OCI-LY1 (cell line): ENCODE results near the gene ZC3H18.

Experiments
- H2AFZ ChIP-seq: fragments of 200-600 bp; sonication (generic), shearing (Covaris generic); 2 replicates; pipeline ENCODE4 v1.6.0; 2014; ENCODE audit warnings: antibody characterized with exemption, mild to moderate bottlenecking, low read length
- H3F3A ChIP-seq: fragments of 200-600 bp; sonication (generic), shearing (Covaris generic); 2 replicates; pipeline ENCODE4 v1.6.0; 2014; ENCODE audit warnings: mild to moderate bottlenecking, antibody characterized with exemption, low read length, moderate library complexity; ENCODE audit not compliant: insufficient read depth
- H3K27ac ChIP-seq: fragments of 200-600 bp; sonication (generic); 2 replicates; pipeline ENCODE4 v1.5.1; 2014; ENCODE audit warnings: low read length, mixed run types, mild to moderate bottlenecking, low read depth; ENCODE audit not compliant: poor library complexity, severe bottlenecking
- H3K27me3 ChIP-seq: fragments of 200-600 bp; sonication (generic); 2 replicates; pipeline ENCODE4 v1.6.0; 2014; ENCODE audit warnings: antibody characterized with exemption, mild to moderate bottlenecking, low read length, moderate library complexity; ENCODE audit not compliant: insufficient read depth
- H3K36me3 ChIP-seq: fragments of 200-600 bp; sonication (generic); 2 replicates; pipeline ENCODE4 v1.6.1; 2014; ENCODE audit warnings: mild to moderate bottlenecking, antibody characterized with exemption, low read length, moderate library complexity, mixed read lengths; ENCODE audit not compliant: insufficient read depth
- H3K4me1 ChIP-seq: fragments of 200-600 bp; sonication (generic); 2 replicates; pipeline ENCODE4 v1.5.1; 2014; ENCODE audit warnings: mild to moderate bottlenecking, low read length, moderate library complexity; ENCODE audit not compliant: insufficient read depth, severe bottlenecking
- H3K4me2 ChIP-seq: fragments of 200-600 bp; sonication (generic), shearing (Covaris generic); 2 replicates; pipeline ENCODE4 v1.6.1; 2014; ENCODE audit warnings: low read length
- H3K4me3 ChIP-seq: fragments of 200-600 bp; sonication (generic); 2 replicates; pipeline ENCODE4 v1.5.1; 2014; ENCODE audit warnings: low read length, low read depth, mild to moderate bottlenecking, mixed read lengths; ENCODE audit not compliant: poor library complexity, severe bottlenecking
- H3K79me2 ChIP-seq: fragments of 200-600 bp; shearing (Covaris generic); 2 replicates; pipeline ENCODE4 v1.6.1; 2016; ENCODE audit warnings: mixed run types, low read length, mixed read lengths; ENCODE audit not compliant: insufficient read depth
- H3K9ac ChIP-seq: fragments of 200-600 bp; sonication (generic), shearing (Covaris generic); 2 replicates; pipeline ENCODE4 v1.6.1; 2014; ENCODE audit warnings: mild to moderate bottlenecking, low read length, mixed read lengths
- H3K9me2 ChIP-seq: fragments of 200-600 bp; sonication (generic), shearing (Covaris generic); 2 replicates; pipeline ENCODE4 v1.6.1; 2014; ENCODE audit warnings: low read depth, mild to moderate bottlenecking, low read length, mixed read lengths
- H3K9me3 ChIP-seq: fragments of 200-600 bp; shearing (Covaris generic); 2 replicates; pipeline ENCODE4 v1.6.1; 2014; ENCODE audit warnings: low read length, mixed read lengths
- H4K20me1 ChIP-seq: fragments of 200-600 bp; sonication (generic), shearing (Covaris generic); 2 replicates; pipeline ENCODE4 v1.6.0; 2016; ENCODE audit warnings: mild to moderate bottlenecking, low read length; ENCODE audit not compliant: insufficient read depth
- CTCF ChIP-seq: fragments of 200-600 bp; sonication (generic), shearing (Covaris generic); IDR thresholded peaks from 2 replicates; pipeline ENCODE4 v1.5.1; 2017; ENCODE audit warnings: mild to moderate bottlenecking, antibody characterized with exemption, low read length, moderate library complexity, mixed read lengths
- EZH2 ChIP-seq: fragments of 200-600 bp; sonication (generic), shearing (Covaris generic); IDR thresholded peaks from 2 replicates; pipeline ENCODE4 v1.8.0; 2017; ENCODE audit warnings: borderline replicate concordance, mixed run types, mild to moderate bottlenecking, antibody characterized with exemption, low read length, moderate library complexity, mixed read lengths

Gene ZC3H18

GRCh38 chr16:88570691-88571092 is 489 bp downstream of the ZC3H18 start:
- no peak overlapping the region for H2AFZ ChIP-seq
- peak overlapping the region; percentile 97 for H3K9ac ChIP-seq
- H3K9me3 ChIP-seq = no peaks in the 10 kb centered on the region
- H3K79me2 ChIP-seq = peaks cover 40% of the 10 kb centered on the region
- peaks cover 25% of the 10 kb centered on the region for H3K4me1 ChIP-seq
- peak overlapping the region; percentile 97 for H3K4me2 ChIP-seq
- H4K20me1 ChIP-seq = 0 out of 2 replicates have a peak, but pooled peaks cover 3% of the 10 kb centered on the region
- TF ChIP-seq CTCF = no peak
- no peak for TF ChIP-seq EZH2
- peak overlapping the region; percentile 68 for H3K4me3 ChIP-seq
- H3F3A ChIP-seq = no peaks in the 10 kb centered on the region
- peaks cover 35% of the 10 kb centered on the region for H3K36me3 ChIP-seq
- H3K9me2 ChIP-seq = no peaks in the 10 kb centered on the region
- no peaks in the 10 kb centered on the region for H3K27me3 ChIP-seq
- H3K27ac ChIP-seq = no peak overlapping the region

- Histone ChIP-seq H3F3A (no peaks in the 10 kb centered on the region), H3K9ac (no peak overlapping the region), H3K4me1 (peaks cover 17% of the 10 kb centered on the region), H2AFZ (no peak overlapping the region), H3K9me2 (no peaks in the 10 kb centered on the region), H3K4me2 (no peak overlapping the region), H4K20me1 (0 out of 2 replicates have a peak, but pooled peaks cover 3% of the 10 kb centered on the region), H3K27ac (no peak overlapping the region), H3K79me2 (peaks cover 43% of the 10 kb centered on the region), H3K36me3 (peaks cover 80% of the 10 kb centered on the region), H3K27me3 (no peaks in the 10 kb centered on the region), H3K9me3 (no peaks in the 10 kb centered on the region), H3K4me3 (no peak overlapping the region)
- TF ChIP-seq CTCF = no peak
- TF ChIP-seq EZH2 = no peak
These were observed 5.0 kb downstream of the ZC3H18 start for GRCh38 chr16:88575251-88575650.

GRCh38 chr16:88576307-88576706 is 6.1 kb downstream of the ZC3H18 start:
- Histone ChIP-seq H3K27me3 (no peaks in the 10 kb centered on the region), H3K4me3 (no peak overlapping the region), H3K9me3 (no peaks in the 10 kb centered on the region), H2AFZ (no peak overlapping the region), H3K4me2 (no peak overlapping the region), H3K9ac (no peak overlapping the region), H3K9me2 (no peaks in the 10 kb centered on the region), H3K27ac (no peak overlapping the region), H3K79me2 (peaks cover 35% of the 10 kb centered on the region), H3K4me1 (peaks cover 11% of the 10 kb centered on the region), H3K36me3 (peaks cover 90% of the 10 kb centered on the region), H3F3A (no peaks in the 10 kb centered on the region), H4K20me1 (0 out of 2 replicates have a peak, but pooled peaks cover 3% of the 10 kb centered on the region)
- no peak for TF ChIP-seq CTCF
- no peak for TF ChIP-seq EZH2
